ENCODE data around the gene C4orf50. TPM values are rescaled to one million over a fixed set of nuclear protein-coding genes. Genes with fewer than 3 reads are reported as not detected.

The C4orf50 gene
- total RNA-seq, 4 donors from 2014 or later = under 0.01 to 0.16 (median under 0.01) TPM

DNA sequence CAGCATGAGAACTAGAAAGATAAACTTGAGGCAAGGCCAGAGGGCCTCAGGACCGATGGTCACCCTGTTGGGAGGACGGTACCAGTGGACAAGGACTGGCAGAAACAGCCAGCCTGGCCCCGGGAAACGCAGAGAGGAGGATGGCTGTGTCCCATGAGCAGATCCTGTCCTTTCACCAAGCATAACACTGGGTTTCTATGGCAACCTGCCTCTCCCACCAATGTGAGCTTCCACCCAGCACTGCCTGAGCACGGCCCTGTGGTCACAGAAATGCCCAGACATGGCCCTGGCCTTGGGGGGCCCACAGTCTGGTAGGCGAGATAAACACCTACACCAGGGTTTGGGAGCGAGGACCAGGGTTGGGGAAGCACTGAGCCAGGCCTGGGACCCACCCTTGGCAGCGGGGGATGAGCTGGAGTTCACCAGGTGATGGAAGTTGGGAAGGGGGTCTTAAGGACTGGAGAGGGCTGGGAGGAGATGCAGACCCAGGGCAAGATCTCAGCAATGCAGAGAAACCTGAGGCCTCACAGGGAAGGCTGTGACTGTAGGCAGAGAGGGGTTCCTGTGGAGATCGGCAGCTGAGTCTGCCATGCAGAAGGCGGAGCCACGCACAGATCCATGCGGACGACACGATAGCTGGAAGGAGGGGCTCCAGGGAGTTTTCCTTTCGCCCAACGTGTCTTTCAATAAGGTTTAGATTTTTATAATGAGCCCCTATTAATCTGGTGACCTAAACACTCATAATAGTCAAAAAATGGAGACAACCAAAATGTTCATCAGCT lies 92.6 kb downstream of the C4orf50 start:
- TF ChIP-seq, protein P1, sequence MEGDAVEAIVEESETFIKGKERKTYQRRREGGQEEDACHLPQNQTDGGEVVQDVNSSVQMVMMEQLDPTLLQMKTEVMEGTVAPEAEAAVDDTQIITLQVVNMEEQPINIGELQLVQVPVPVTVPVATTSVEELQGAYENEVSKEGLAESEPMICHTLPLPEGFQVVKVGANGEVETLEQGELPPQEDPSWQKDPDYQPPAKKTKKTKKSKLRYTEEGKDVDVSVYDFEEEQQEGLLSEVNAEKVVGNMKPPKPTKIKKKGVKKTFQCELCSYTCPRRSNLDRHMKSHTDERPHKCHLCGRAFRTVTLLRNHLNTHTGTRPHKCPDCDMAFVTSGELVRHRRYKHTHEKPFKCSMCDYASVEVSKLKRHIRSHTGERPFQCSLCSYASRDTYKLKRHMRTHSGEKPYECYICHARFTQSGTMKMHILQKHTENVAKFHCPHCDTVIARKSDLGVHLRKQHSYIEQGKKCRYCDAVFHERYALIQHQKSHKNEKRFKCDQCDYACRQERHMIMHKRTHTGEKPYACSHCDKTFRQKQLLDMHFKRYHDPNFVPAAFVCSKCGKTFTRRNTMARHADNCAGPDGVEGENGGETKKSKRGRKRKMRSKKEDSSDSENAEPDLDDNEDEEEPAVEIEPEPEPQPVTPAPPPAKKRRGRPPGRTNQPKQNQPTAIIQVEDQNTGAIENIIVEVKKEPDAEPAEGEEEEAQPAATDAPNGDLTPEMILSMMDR (IDR thresholded peaks at IDR 0.05; ENCODE audit: low read depth) = no peak

DNA sequence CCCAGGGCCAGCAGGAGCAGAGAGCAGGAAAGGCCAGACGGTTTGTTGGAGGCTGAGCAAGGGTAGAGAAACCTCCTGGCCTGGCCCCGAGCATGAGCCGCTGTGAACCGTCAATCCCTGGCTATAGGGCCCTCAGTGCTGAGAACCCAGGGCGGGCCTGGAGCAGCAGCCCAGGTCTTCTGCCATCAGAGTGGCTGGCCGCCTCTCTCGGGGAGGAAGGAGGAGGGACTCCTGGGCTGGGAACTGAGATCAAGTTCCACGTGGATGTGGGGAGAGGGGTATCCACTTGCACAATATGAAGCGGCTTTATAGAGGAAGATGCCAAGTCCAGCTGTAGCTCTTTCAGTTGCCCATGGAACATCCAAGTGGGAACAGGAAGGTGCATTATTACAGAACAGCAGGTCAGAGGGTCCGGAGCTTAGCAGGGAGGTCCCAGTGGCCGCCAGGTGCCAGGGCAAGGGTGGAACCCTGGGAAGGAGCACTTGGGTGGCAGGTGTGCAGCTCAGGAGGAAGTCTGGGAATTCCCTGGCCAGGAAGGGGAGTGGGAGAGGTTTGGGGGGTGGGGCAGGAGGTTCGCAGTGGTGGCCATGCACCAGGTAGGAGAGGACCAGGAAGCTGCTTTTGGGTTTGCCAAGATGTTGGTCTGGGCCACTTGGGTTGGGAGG lies 93.6 kb downstream of the C4orf50 start:
- TF ChIP-seq, protein P1 (IDR thresholded peaks at IDR 0.05; ENCODE audit: low read depth) = no peak

DNA sequence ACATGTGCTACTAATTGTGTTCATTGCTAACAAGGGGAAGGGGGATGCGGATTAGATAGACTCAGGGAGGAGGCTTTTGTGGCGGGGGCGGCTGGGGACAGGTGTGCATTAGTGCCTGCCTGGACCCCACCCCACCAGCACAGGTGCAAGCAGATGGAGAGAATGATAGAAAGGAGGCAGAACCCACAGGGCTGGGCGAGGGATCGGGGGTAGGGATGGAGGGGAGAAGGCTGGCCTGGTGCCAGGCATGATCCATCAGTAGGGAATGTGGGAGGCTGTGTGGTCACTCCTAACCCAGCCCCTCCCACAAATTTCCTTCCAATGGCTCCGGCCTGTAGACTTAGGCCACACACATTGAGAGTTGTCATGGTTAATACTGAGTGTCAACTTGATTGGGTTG lies 94.9 kb downstream of the C4orf50 start:
- TF ChIP-seq, protein P1 (IDR thresholded peaks at IDR 0.05; ENCODE audit: low read depth) = no peak

GRCh38 chr4:5922556-5922955 lies 95.7 kb downstream of the C4orf50 start:
- TF ChIP-seq, protein P1 (IDR thresholded peaks at IDR 0.05; ENCODE audit: low read depth) = no peak

DNA sequence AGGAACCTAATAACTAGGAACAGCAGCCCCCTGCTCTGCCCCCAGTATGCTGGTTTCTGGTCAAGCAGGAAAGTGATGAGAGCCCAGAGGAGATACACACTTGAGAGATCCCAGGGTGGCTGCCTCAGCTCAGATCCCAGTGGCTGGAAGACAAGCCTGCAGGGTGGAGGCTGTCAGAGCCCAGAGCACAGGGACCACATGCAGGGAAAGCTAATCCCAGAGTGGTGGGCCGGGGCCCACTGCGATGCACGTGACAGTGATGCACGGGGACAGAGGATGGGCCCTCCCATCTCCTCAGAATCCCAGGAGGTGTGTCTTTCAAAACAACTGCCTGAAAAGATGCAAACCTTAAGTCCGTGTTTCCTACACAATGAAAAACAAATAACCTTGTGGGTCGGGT lies 96.2 kb downstream of the C4orf50 start:
- TF ChIP-seq, protein P1 (IDR thresholded peaks at IDR 0.05; ENCODE audit: low read depth) = no peak

- TF ChIP-seq, protein P1 (IDR thresholded peaks at IDR 0.05; ENCODE audit: low read depth) = no peak
Observed at GRCh38 chr4:5921101-5921980, 96.9 kb downstream of the C4orf50 start.

GRCh38 chr4:5919571-5919970 lies 98.7 kb downstream of the C4orf50 start:
- TF ChIP-seq, protein P1 (IDR thresholded peaks at IDR 0.05; ENCODE audit: low read depth) = no peak

Measured in subcutaneous adipose tissue (tissue), 4 donors.